HG02870 (cell line): ENCODE data around the gene MAN1C1.

Experiments used
- ATAC-seq: cut with Tn5 transposase; IDR thresholded peaks from one replicate; pipeline ENCODE4 v1.9.1; 2021; ENCODE audit warnings: mild to moderate bottlenecking, moderate library complexity; ENCODE audit not compliant: unreplicated experiment

MAN1C1 gene

DNA sequence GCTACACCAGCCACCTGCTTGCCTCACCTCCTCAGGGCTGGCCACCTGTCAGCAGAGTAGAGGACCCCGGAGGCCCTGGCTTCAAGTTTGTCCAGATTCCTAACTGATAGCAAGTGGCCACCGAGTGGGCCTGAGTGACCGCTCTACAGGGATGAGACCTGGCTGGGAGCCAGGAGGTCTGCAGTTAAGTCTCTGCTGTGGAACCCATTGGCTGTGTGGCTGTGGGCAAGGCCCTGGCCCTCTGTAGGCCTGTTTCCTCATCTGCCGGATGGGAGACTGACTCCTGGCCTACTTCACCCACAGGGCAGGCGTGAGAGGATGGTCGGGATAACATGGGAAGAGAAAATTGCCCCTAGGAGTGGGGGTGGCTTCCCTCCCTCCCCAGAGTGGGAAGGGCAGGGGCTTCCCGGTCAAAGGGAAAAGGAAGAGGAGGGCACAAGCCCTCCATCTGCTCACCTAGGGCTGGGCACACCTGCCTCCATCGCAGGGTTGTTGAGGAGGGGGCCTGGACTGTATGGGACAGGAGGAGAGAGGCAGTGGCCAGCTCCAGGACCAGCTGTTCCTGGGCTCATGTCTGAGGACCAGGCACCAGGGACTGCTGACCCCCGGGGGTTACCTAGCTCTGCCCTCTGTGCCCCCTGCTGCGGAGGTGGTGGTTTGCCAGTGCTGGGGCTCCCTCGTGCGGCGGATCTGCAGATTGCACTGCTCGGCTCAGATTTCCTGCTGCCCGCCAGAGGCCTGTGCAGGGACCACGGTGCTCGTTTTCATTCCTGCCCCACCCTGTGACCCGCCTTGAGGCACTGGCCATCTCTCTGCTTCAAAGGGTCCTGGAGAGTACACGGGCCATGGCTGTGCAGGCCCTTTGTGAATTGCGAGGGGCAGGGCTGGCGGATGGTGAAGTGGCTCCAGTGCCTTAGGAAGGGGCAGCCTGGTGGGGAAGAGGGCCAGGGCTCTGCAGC lies 194.0 kb downstream of the MAN1C1 start:
- no peak for ATAC-seq

DNA sequence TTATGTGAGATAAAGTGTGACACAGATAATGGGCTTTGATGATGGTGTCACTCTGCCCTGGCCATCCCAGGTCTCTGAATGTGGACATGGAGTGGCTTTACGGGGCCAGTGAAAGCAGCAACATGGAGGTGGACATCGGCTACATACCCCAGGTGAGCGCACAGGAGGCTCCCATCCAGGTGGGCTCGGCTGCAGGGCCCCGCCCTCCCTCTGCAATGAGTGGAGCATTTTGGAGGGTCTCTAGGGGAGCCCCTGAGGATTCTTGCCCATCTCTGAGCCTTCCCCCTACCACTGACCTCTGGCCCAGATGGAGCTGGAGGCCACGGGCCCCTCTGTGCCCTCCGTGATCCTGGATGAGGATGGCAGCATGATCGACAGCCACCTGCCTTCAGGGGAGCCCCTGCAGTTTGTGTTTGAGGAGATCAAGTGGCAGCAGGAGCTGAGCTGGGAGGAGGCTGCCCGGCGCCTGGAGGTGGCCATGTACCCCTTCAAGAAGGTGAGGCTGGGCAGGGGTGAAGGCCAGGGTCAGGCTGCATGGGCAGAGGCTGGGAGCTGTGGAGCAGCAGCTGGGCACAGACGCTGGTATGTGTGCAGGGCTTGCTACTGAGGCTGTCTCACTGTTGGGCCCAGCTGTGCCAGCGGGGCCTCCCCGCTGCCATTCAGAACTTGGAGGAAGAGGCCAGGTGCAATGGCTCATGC lies 194.9 kb downstream of the MAN1C1 start:
- no peak for ATAC-seq

GRCh38 chr1:25813071-25813733 lies 196.6 kb downstream of the MAN1C1 start:
- no peak for ATAC-seq

GRCh38 chr1:25813734-25814471 lies 197.3 kb downstream of the MAN1C1 start:
- no peak for ATAC-seq

GRCh38 chr1:25814549-25815087 lies 198.0 kb downstream of the MAN1C1 start:
- ATAC-seq: no peak

- ATAC-seq: no peak
Observed at GRCh38 chr1:25815208-25816111, 198.9 kb downstream of the MAN1C1 start.

- ATAC-seq: no peak
Observed at GRCh38 chr1:25816112-25816718, 199.6 kb downstream of the MAN1C1 start.

DNA sequence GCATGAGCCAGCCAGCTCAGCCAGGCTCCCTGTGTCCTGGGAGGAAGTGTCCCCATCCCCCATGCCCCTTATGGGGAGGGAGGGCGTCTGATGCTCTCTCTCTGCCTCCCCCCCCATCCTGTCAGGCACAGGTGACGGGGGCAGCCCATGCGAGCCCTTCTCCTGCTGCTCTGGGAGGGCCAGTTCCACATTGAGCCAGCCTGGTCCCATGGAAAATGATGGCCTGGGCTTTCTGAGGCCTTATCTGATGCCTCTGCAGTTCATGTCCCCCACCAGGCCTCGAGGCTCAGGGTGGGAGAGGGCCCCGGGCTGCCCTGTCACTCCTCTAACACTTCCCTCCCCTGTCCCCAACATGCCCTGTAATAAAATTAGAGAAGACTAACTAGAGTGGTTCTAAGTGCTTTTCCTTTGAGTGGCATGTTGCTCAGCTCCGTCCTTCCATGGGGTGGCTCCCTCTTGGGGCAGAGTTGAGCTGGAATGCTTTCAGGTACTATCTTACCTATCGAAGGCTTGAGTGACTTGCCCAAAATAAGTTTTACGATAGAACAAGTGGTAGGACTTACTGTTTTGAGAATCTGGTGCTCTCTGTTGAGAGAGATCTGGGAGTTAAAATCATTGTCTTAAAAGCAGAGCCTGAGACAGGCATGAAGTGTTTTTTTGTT lies 201.4 kb downstream of the MAN1C1 start:
- ATAC-seq: no peak

DNA sequence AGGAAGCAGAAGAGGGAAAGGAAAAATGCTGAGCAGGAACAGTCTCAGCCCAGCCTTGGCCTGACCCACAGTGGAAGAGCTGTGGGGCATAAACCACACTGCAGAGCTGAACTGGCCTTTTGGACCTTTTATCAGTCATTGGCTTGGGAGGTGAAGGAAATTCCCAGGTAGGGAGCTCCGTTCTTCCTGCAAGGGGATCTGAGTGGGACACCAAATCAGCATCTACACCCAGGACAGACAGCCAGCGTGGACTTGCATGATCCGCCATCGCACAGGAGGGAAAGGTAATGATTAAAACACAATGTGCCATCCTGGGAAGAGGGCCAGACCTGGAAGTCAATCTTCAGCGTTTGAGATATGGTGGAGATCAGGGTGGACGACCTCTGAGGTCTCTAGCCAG lies 202.0 kb downstream of the MAN1C1 start:
- no peak for ATAC-seq

- ATAC-seq: peak; percentile 81
Observed at GRCh38 chr1:25819491-25820246, 203.1 kb downstream of the MAN1C1 start, which contains the start of gene MTFR1L. Gene MTFR1L (plus strand): TSS chr1:25819954. CDS start chr1:25823105, 3,151 bp downstream.

- peak; percentile 43 for ATAC-seq
Observed at GRCh38 chr1:25820247-25821111, 203.9 kb downstream of the MAN1C1 start.

GRCh38 chr1:25821112-25821476 lies 204.5 kb downstream of the MAN1C1 start:
- peak; percentile 0 for ATAC-seq

DNA sequence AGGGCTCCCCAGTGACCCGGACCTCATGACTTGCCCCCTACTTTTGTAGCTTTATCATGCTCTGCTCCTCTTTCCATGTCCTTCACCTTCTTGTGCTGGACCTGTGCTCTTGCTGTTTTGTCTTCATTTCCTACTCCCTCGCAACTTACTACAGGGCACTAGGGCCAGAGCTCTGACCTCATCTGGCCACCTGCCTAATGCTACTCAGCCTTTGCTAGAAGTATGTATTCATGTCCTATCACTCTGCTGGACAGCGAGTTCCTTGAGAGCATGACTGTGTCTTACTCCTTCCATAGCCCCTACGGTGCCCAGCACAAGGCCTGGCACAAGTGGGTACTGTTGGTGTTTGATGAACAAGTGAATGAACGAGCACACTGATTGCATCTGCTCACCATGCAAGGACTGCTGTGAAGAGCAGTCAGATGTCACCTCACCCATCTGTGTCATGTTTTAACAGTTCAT lies 205.1 kb downstream of the MAN1C1 start:
- no peak for ATAC-seq

- no peak for ATAC-seq
Observed at GRCh38 chr1:25825605-25826004, 209.0 kb downstream of the MAN1C1 start.

- ATAC-seq: no peak
Observed at GRCh38 chr1:25826571-25826970, 210.0 kb downstream of the MAN1C1 start.

DNA sequence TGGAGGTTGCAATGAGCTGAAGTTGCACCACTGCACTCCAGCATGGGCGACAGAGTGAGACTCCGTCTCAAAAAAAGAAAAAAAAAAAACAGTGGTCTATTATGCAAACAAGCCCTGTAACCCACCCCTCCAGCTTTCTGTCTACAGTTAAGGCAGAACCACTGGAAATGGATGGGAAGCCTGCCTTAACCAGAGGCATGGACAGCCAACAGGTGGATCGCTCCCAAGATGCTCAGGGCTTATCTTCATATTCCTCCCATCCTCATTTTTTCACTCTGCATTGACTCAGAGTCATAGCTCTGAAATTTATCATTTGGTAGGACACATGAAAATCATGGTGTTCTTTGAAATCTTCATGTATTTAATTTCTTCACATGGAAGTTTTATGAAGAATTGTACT lies 211.9 kb downstream of the MAN1C1 start:
- ATAC-seq: no peak

DNA sequence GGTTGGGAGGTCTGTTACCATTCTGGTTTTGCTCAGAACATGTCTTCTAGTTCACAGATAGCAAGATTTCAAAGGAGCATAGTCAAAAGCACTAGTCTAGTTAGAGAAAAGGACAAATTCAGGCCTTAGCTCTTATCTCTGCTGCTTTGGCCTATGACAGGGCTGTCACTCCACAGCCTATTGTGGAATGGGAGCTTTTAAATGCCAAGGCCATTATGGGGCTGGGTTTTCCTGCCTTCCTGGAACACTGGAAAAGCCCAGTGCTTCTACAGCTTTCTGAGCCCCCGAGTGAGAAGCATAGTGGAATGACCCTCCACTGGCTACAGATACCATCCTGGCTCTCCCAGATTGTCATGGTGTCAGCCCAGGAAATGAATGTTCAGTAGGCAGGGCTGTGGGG lies 212.5 kb downstream of the MAN1C1 start:
- ATAC-seq: no peak
